Activated CD4-positive, alpha-beta T cell treated with anti-CD3 and anti-CD28 coated beads, Interleukin-2, amount 50 U/mL, for 4 hours (primary cell): ENCODE results near the gene EFCAB8.
"Not testable (repeated sequence)": the region's sequence is repeated elsewhere in the genome, so short reads cannot be mapped to it uniquely, and the experiment has no call there.

Experiments
- DNase-seq, 2 experiments: peaks; one replicate each; pipeline ENCODE4 v3.0.0-alpha.2; 2020

EFCAB8 gene

GRCh38 chr20:32973077-32973717 is 114.5 kb downstream of the EFCAB8 start:
- no peak for DNase-seq

GRCh38 chr20:32974204-32975064 is 115.7 kb downstream of the EFCAB8 start:
- not testable (repeated sequence) for DNase-seq

GRCh38 chr20:32975121-32975520 is 116.4 kb downstream of the EFCAB8 start:
- DNase-seq: not testable (repeated sequence)

- no peak for DNase-seq
These were observed 117.3 kb downstream of the EFCAB8 start for GRCh38 chr20:32975698-32976674.

- DNase-seq: no peak
These were observed 118.0 kb downstream of the EFCAB8 start for GRCh38 chr20:32976746-32977145.

- no peak for DNase-seq
These were observed 118.7 kb downstream of the EFCAB8 start for GRCh38 chr20:32977281-32978008.

- DNase-seq: no peak
These were observed 119.2 kb downstream of the EFCAB8 start for GRCh38 chr20:32978009-32978335.

GRCh38 chr20:32979201-32979998 is 120.7 kb downstream of the EFCAB8 start:
- DNase-seq: no peak

- no peak for DNase-seq
These were observed 121.6 kb downstream of the EFCAB8 start for GRCh38 chr20:32980131-32980941.

GRCh38 chr20:32980990-32981389 is 122.3 kb downstream of the EFCAB8 start:
- no peak for DNase-seq

GRCh38 chr20:32982617-32983458 is 124.1 kb downstream of the EFCAB8 start:
- DNase-seq: no peak

GRCh38 chr20:32983459-32984112 is 124.9 kb downstream of the EFCAB8 start:
- no peak for DNase-seq

GRCh38 chr20:32984196-32984595 is 125.5 kb downstream of the EFCAB8 start:
- no peak for DNase-seq

- DNase-seq: no peak
These were observed 126.1 kb downstream of the EFCAB8 start for GRCh38 chr20:32984631-32985354.

GRCh38 chr20:32985596-32985995 is 126.9 kb downstream of the EFCAB8 start:
- no peak for DNase-seq

GRCh38 chr20:32986331-32986966 is 127.7 kb downstream of the EFCAB8 start:
- DNase-seq: no peak

- DNase-seq: no peak
These were observed 128.5 kb downstream of the EFCAB8 start for GRCh38 chr20:32987044-32987825.
